SU-DHL-6 (cell line): Measurements from ENCODE around the gene HOXC6.

Source experiments
- CTCF ChIP-seq: fragments of 200-600 bp; sonication (generic); IDR thresholded peaks from one replicate; pipeline ENCODE4 v1.5.1; 2017; ENCODE audit warnings: antibody characterized with exemption, mild to moderate bottlenecking, low read length, moderate library complexity; ENCODE audit not compliant: insufficient read depth, poor library complexity, severe bottlenecking
- EZH2phosphoT487 ChIP-seq: fragments of 200-600 bp; sonication (generic), shearing (Covaris generic); conservative IDR thresholded peaks from 2 replicates; pipeline ENCODE4 v1.6.1; 2018; ENCODE audit warnings: mild to moderate bottlenecking, antibody characterized with exemption, low read length, moderate library complexity, mixed read lengths

DNA sequence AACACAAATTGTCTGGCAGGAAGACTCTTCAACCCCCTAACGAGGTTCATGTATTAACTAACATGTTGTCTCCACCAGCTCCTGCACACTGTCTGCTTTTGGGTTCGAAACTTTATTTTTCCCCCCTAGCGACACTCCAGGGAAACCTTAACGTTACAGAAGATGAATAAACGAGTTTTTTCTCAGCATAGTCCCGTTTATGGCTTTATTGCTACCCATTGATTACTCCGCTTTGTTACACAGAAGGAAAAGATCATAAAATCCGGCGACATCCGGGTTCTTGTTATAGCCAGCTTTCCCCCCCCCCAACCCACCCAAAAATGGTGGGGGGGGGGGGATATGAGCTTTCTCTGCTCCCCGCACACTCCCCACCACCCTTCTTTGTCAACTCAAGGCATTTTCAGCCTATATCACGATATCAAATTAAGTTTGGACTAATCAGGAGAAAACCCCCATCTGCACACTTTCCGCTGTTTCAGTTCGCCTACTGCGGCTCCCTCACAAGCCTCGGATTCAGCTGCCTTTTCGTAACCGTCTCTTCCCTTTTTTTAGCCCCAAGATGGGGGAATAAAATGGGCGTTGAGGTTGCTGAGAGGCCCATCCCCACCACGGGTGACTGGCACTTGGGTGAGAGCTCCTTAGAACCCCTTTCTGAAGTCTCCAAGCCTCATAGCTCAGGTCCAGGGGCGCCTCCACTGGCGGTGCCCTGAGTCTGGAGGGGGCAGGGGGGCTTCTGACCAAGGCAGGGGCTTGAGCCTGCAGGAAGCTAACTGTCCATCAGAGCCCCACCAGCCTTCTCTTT, 1.4 kb upstream of the HOXC6 start:
- no peak for TF ChIP-seq CTCF
- TF ChIP-seq EZH2phosphoT487 = no peak
